ENCODE measurements around the gene RASSF8.

RASSF8 gene

GRCh38 chr12:26021534-26021933 lies 63.1 kb downstream of the RASSF8 start:
- TF ChIP-seq CTCF (IDR thresholded peaks at IDR 0.05; ENCODE audit: low read depth, low read length, poor library complexity, severe bottlenecking) (no peak), EZH2phosphoT487 (IDR thresholded peaks at IDR 0.05; ENCODE audit: borderline replicate concordance, low read length) (no peak)
- no peak overlapping the region for H3K4me2 ChIP-seq (ENCODE audit: low read length)
- no peaks in the 10 kb centered on the region for H3K36me3 ChIP-seq (ENCODE audit: control insufficient read depth, low read length)
- H3K79me2 ChIP-seq (ENCODE audit: control insufficient read depth, low read length) = no peaks in the 10 kb centered on the region
- H4K20me1 ChIP-seq (ENCODE audit: control insufficient read depth, insufficient read depth, low read depth, low read length) = no peaks in the 10 kb centered on the region
- H3F3A ChIP-seq (ENCODE audit: control insufficient read depth, insufficient read depth) = no peaks in the 10 kb centered on the region
- H3K27me3 ChIP-seq (ENCODE audit: control insufficient read depth, low read length) = peaks cover 8% of the 10 kb centered on the region; the same call in 1 of the 2 replicates
- H3K27ac ChIP-seq (ENCODE audit: low read depth, low read length) = no peak overlapping the region
- no peaks in the 10 kb centered on the region for H3K9me2 ChIP-seq (replicated peaks; ENCODE audit: control insufficient read depth, low read length)
- H3K4me3 ChIP-seq (ENCODE audit: low read length) = no peak overlapping the region
- H3K9me3 ChIP-seq (ENCODE audit: control insufficient read depth, insufficient read depth, low read length) = no peaks in the 10 kb centered on the region
- no peaks in the 10 kb centered on the region for H3K4me1 ChIP-seq (ENCODE audit: control insufficient read depth, low read length)

- Histone ChIP-seq H4K20me1 (ENCODE audit: control insufficient read depth, insufficient read depth, low read depth, low read length) (no peaks in the 10 kb centered on the region), H3K9me2 (replicated peaks; ENCODE audit: control insufficient read depth, low read length) (no peaks in the 10 kb centered on the region), H3K27me3 (ENCODE audit: control insufficient read depth, low read length) (peaks cover 8% of the 10 kb centered on the region; the same call in 1 of the 2 replicates), H3K4me3 (ENCODE audit: low read length) (no peak overlapping the region), H3K36me3 (ENCODE audit: control insufficient read depth, low read length) (no peaks in the 10 kb centered on the region), H3K27ac (ENCODE audit: low read depth, low read length) (no peak overlapping the region), H3F3A (ENCODE audit: control insufficient read depth, insufficient read depth) (no peaks in the 10 kb centered on the region), H3K79me2 (ENCODE audit: control insufficient read depth, low read length) (no peaks in the 10 kb centered on the region), H3K4me2 (ENCODE audit: low read length) (no peak overlapping the region), H3K4me1 (ENCODE audit: control insufficient read depth, low read length) (no peaks in the 10 kb centered on the region), H3K9me3 (ENCODE audit: control insufficient read depth, insufficient read depth, low read length) (no peaks in the 10 kb centered on the region)
- no peak for TF ChIP-seq EZH2phosphoT487 (IDR thresholded peaks at IDR 0.05; ENCODE audit: borderline replicate concordance, low read length)
- TF ChIP-seq CTCF (IDR thresholded peaks at IDR 0.05; ENCODE audit: low read depth, low read length, poor library complexity, severe bottlenecking) = no peak
Observed at GRCh38 chr12:26022043-26022442, 63.6 kb downstream of the RASSF8 start.

- Histone ChIP-seq H3K36me3 (ENCODE audit: control insufficient read depth, low read length) (no peaks in the 10 kb centered on the region), H3K27ac (ENCODE audit: low read depth, low read length) (no peak overlapping the region), H3K27me3 (ENCODE audit: control insufficient read depth, low read length) (peaks cover 16% of the 10 kb centered on the region), H3K79me2 (ENCODE audit: control insufficient read depth, low read length) (no peaks in the 10 kb centered on the region), H4K20me1 (ENCODE audit: control insufficient read depth, insufficient read depth, low read depth, low read length) (no peaks in the 10 kb centered on the region), H3K4me1 (ENCODE audit: control insufficient read depth, low read length) (no peaks in the 10 kb centered on the region), H3F3A (ENCODE audit: control insufficient read depth, insufficient read depth) (no peaks in the 10 kb centered on the region), H3K4me3 (ENCODE audit: low read length) (no peak overlapping the region), H3K9me3 (ENCODE audit: control insufficient read depth, insufficient read depth, low read length) (no peaks in the 10 kb centered on the region), H3K9me2 (replicated peaks; ENCODE audit: control insufficient read depth, low read length) (no peaks in the 10 kb centered on the region), H3K4me2 (ENCODE audit: low read length) (no peak overlapping the region)
- no peak for TF ChIP-seq EZH2phosphoT487 (IDR thresholded peaks at IDR 0.05; ENCODE audit: borderline replicate concordance, low read length)
- TF ChIP-seq CTCF (IDR thresholded peaks at IDR 0.05; ENCODE audit: low read depth, low read length, poor library complexity, severe bottlenecking) = no peak
Observed at GRCh38 chr12:26026713-26027112, 68.2 kb downstream of the RASSF8 start.

GRCh38 chr12:26027401-26027800 lies 68.9 kb downstream of the RASSF8 start:
- Histone ChIP-seq H3K36me3 (ENCODE audit: control insufficient read depth, low read length) (no peaks in the 10 kb centered on the region), H3K27me3 (ENCODE audit: control insufficient read depth, low read length) (peaks cover 21% of the 10 kb centered on the region), H4K20me1 (ENCODE audit: control insufficient read depth, insufficient read depth, low read depth, low read length) (no peaks in the 10 kb centered on the region), H3K27ac (ENCODE audit: low read depth, low read length) (no peak overlapping the region), H3F3A (ENCODE audit: control insufficient read depth, insufficient read depth) (no peaks in the 10 kb centered on the region), H3K4me2 (ENCODE audit: low read length) (no peak overlapping the region), H3K79me2 (ENCODE audit: control insufficient read depth, low read length) (no peaks in the 10 kb centered on the region), H3K9me2 (replicated peaks; ENCODE audit: control insufficient read depth, low read length) (no peaks in the 10 kb centered on the region), H3K4me1 (ENCODE audit: control insufficient read depth, low read length) (no peaks in the 10 kb centered on the region), H3K4me3 (ENCODE audit: low read length) (no peak overlapping the region), H3K9me3 (ENCODE audit: control insufficient read depth, insufficient read depth, low read length) (no peaks in the 10 kb centered on the region)
- TF ChIP-seq EZH2phosphoT487 (IDR thresholded peaks at IDR 0.05; ENCODE audit: borderline replicate concordance, low read length) = no peak
- TF ChIP-seq CTCF (IDR thresholded peaks at IDR 0.05; ENCODE audit: low read depth, low read length, poor library complexity, severe bottlenecking) = no peak

All from DOHH2 (cell line).